Measurements from ENCODE around the gene KCTD14.
"Not testable (repeated sequence)": the region's sequence is repeated elsewhere in the genome, so short reads cannot be mapped to it uniquely, and the experiment has no call there.

KCTD14 gene, protein sequence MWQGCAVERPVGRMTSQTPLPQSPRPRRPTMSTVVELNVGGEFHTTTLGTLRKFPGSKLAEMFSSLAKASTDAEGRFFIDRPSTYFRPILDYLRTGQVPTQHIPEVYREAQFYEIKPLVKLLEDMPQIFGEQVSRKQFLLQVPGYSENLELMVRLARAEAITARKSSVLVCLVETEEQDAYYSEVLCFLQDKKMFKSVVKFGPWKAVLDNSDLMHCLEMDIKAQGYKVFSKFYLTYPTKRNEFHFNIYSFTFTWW

DNA sequence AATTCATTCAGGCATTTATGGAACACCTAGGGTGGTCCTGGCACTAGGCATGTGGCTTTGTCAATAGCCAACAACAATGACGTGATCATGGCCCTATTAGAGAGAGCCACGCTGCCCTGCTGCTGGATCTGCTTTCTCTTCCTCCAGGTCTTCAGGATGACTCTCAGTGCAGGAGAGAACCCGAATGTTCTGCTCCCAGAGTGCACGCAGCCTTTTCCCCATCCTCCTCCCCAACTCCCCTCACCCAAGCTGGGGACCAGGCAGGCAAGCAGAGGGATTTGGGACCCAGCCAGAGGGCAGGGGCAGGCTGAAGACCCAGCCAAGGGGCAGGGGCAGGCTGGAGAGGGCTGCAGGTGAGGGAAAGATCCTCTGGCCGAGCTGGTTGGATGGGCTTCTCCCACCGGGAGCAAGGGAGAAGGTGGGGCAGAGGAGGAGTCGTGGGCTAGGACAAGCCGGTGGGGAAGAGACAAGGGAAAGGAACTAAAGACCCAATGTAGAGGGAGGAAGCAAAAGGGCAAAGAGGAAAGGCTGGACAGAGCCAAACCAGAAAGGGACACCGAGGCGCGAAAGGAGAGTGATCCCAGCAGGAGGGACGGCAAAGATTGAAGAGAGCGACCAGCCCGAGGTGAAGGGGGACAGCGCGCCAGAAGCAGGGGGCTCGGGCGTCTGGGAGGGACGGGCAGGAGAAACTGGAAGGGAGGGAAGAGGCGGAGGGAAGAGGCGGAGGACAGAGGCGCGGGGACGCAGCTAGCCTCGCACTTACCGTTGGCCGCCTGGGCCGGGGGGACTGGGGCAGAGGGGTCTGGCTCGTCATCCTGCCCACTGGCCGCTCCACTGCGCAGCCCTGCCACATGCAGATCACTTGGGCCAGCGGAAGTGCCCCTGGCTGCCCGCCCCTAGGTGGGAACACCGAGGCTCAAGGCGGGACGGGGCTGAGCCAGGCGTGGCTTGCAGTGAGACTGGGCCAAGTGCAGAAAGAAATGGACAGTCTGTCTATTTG lies at the start of gene KCTD14:
Gene KCTD14, minus strand, starts transcription at position 880 of the 1,000 bp plus-strand sequence. Its CDS starts 27 bp downstream, at position 853.
- DNase-seq = peak; percentile 11

DNA sequence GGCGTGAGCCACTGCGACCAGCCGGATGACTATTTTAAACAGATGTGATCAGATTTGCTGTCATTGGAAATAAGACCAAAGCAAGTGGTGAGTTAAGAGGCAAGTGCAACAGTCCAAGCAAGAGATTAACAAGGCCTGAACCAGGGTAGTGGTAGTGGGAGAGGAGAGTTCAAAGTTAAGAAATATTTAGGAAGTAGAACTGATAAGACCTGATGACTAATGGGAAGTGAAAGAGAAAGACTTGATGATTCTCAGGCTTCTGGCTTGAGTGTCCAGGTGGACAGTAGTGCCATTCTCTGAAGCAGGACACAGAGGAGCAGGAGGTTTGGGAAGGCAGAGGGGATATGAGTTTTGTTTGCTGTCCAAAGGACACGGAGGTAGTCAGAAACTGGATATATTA lies 49.4 kb upstream of the KCTD14 start:
- no peak for DNase-seq

DNA sequence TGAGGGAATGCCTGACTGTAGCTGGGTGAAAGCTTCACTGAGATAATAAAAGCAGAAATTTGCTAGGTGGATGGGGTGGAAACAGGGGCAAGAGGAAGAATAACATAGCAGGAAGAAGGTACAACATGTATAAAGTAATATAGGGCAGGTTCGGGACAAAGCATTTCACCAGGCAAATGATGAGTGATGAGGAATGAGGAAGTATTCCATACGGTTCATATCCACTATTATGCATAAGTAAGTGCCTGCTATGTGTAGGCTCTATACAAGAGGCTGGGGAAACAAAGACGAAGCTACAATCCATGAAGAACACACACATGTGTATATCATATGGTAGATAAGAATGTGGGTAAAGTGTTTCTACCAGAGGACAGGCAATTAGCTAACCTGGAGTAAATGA lies 48.6 kb upstream of the KCTD14 start:
- DNase-seq = no peak

- DNase-seq = no peak
Measured at GRCh38 chr11:78070621-78071020, 47.5 kb upstream of the KCTD14 start.

DNA sequence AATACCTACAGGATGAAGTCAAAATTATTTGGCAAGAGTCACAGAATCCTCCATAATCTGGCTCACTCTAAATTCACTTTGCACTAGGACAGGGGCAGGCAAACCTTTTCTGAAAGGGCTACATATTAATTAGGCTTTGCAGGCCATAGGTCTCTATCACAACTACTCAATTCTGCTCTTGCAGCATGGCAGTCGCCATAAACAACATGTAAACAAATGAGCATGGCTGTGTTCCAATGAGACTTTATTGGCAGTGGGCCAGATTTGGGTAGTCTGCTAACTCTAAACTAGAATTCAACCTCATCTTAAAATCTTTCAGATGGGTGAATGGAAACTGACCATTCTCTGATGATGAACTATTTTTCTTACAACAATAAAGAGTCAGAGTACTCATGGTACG lies 46.4 kb upstream of the KCTD14 start:
- no peak for DNase-seq

DNA sequence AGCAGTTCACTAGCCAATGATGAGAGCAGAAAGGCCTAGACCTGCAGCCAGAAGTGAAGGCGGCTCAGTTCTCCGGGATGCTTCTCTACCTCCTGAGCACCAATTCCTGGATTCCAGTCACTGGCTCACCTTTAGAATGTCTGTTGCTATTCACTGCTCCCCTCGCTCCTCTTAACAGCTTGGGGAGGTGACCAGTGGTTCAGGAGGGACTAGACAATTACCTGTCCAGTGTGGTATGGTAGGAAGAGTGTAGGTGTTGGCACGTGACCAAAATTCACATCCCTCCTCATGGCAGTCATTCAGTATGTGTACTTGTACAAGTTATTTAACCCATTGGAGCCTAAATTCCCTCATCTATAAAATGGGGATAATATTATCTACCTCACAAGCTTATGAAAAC lies 44.6 kb upstream of the KCTD14 start:
- no peak for DNase-seq

GRCh38 chr11:78066471-78066870 lies 43.4 kb upstream of the KCTD14 start:
- no peak for DNase-seq

DNA sequence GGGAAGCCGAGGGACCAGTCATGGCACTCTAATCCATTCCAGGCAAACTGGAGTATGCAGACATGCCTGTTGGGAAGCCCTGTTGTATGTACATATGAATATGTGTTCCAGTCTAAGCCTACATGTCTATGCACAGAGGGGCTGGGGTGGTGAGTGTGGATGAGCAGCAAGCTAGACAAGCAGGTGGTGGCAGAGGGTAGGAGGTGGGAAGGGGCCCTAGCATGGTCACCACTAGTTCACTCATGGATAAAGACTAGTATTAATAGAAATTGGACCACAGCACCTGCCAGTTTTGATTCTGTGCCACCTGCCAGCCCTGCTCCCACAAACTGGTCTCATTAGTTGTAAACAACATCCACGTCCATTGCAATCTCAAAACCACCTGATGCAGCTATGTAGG lies 42.1 kb upstream of the KCTD14 start:
- no peak for DNase-seq

DNA sequence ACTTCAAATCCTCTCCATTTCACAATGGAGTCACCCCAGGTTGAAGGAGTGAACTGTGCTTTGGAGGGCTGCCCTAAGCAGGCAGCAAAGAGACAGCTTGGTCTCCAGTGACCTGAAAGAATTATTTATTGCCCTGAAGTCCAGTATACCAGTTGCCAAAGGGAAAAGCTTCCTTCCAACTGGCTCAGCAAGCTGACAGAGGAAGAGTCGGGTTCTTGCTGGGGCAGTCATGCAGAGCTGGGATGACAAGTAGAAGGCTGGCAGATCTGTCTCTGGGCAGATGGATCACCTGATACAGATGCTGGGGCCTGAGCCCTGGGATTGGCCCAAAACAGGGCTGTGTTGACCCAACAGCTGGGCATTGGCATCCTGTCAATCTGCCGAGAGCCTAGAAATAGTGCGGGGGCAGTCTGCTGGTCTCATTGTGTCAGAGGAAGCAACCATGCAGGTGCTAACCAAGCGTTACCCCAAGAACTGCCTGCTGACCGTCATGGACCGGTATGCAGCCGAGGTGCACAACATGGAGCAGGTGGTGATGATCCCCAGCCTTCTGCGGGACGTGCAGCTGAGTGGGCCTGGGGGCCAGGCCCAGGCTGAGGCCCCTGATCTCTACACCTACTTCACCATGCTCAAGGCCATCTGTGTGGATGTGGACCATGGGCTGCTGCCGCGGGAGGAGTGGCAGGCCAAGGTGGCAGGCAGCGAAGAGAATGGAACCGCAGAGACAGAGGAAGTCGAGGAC lies 40.5 kb upstream of the KCTD14 start, which contains the start of gene THRSP:
Gene THRSP, plus strand, starts transcription at position 422 of the 742 bp plus-strand sequence. Its CDS starts 21 bp downstream, at position 443.
- no peak for DNase-seq

DNA sequence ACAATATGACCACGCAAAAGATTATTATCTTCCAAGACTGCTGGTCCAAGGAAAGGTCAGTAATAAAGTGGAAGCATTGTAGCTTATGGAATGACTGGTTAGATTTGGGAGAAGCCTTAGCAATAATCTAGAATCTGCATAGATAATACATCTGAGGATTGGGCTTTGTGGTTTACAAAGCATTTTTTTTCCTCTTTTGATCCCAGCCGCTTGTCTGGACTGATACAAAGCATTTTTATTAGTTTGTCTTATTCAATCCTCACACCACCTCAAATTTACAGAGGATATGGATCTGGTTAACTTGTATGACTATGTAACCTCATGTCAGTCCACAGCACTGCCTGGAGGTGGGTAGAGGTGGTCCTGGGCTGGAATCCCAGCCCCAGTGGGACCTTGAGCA lies 39.6 kb upstream of the KCTD14 start:
- no peak for DNase-seq

- no peak for DNase-seq
Measured at GRCh38 chr11:78061921-78062311, 38.8 kb upstream of the KCTD14 start.

- no peak for DNase-seq
Measured at GRCh38 chr11:78061088-78061920, 38.2 kb upstream of the KCTD14 start.

DNA sequence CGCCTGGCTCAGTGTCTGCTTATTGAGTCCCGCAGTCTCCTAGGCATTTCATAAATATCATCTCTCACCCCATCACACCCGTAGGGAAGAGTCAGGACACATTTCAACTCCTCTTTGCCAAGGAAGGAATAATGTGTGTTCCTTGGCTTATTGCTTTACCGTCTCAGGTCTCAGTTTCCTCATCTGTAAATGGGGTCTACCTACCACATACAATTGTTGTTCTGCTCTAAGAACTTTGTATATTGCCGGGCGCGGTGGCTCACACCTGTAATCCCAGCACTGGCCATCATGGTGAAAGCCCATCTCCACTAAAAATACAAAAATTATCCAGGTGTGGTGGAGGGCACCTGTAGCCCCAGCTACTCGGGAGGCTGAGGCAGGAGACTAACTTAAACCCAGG lies 37.5 kb upstream of the KCTD14 start:
- no peak for DNase-seq

GRCh38 chr11:78059749-78060328 lies 36.8 kb upstream of the KCTD14 start:
- DNase-seq = not testable (repeated sequence)

DNA sequence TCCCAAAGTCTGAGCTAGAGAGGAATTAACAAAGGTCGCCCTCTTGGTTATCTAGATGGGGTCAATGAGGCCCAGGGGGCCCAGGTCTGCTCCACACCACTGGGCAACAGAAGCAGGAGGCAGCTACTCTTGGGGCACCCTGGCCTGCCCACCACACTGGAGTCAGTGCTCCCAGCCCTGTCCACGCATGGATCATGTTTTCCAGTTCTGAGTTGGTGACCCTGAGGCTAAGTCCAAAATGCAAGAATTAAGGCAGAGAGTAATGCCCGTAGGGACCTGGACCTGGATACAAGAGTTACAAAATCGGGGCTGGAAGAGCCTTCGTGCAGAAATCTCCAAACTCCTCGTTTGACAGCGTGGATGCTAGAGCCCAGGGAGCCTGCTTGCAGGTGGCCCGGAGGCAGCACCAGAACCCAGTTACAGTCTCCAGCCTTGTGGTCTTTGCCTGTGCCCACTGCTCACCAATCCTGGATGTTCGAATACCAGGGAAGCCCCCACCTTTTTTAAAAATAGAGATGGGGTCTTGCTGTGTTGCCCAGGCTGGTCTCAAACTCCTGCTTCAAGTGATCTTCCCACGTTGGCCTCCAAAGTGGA lies 34.5 kb upstream of the KCTD14 start:
- DNase-seq = no peak

DNA sequence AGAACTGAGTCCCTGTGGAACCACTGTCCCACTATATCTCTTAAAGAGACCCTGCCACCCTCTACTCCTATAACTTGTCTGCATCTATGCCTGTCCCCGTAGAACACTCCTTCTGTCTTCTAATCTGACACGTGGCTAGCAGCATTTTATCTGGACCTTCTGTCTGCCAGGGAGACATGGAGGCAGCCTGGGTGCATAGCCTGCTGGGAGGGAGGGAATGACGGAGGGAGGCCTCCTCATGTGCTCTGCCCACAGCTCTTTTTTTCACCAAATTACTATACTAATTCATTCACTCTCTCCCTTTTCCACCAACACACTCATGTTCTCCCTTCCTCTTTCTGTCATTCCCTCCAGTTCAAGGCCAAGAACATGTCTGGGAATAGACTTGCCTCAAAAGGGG lies 33.0 kb upstream of the KCTD14 start:
- DNase-seq = no peak

- no peak for DNase-seq
Measured at GRCh38 chr11:78054971-78055370, 31.9 kb upstream of the KCTD14 start.

DNA sequence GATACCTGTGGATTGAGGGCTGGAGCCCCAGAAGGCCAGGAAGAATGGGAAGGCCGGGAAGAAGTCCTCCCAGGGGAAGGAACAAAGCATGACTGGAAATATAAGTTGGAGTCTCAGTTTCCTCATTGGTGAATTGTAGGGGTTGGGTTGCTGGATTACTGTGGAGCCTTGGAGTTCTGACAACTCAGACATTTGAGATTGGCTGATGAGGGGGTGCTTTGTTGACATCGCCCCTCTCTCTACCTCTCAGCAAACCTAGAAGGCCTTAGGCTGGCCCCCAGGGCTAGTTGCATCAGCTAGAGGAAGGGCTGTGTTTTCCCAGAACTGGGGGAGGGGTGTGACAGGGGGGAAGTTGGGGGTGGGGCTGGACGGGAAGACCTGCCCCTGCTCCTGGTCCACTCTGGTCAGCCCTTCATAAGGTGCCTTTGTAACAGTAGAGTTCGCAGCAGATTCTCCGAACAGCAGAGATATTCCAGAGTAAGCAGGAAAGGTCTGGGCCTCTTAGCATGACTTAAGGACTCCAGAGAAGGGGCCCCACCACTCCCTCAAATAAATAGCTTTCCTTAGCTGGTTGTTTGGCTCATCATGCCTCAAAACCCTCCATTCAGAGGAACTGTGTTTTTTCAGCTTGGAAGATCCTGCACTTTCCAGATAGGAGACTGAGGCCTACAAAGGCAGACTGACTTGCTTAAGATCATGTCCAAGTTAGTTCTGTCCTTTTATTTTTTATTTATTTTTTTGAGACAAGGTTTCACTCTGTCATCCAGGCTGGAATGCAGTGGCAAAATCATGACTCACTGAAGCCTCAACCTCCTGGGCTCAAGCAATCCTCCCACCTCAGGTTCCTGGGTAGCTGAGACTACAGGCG lies 28.1 kb upstream of the KCTD14 start:
- peak; percentile 75 for DNase-seq

DNA sequence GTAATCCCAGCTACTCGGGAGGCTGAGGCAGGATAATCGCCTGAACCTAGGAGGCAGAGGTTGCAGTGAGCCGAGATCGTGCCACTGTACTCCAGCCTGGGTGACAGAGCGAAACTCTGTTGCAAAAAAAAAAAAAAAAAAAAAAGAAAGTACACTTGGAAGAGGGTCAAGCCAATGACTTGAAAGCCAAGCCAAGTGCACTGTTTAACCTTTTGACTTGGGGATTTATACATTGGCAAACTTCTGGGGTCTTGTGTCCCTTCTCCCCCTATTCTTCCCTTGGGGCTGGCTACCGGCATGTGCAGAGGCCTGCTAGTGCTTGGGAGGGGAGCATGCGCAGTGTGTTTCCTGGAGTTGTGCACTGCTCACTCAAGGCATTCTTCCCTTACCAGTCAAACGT lies 26.3 kb upstream of the KCTD14 start:
- no peak for DNase-seq

DNA sequence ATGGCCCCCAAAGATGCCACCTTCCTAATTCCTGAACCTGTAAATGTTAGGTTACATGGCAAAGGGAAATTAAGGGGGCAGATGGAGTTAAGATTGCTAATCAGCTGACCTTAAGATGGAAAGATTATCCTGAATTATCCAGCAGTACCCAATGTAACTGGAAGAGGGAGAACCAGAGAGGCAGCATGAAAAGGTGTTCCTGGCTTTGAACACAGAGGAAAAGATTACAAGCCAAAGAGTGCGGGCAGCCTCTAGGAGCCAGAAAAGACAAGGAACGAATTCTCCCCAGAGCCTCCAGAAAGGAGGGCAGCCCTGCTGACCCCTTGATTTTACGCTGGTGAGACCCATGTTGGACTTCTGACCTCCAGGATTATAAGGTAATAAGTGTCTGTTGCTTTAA lies 25.5 kb upstream of the KCTD14 start:
- DNase-seq = no peak

DNA sequence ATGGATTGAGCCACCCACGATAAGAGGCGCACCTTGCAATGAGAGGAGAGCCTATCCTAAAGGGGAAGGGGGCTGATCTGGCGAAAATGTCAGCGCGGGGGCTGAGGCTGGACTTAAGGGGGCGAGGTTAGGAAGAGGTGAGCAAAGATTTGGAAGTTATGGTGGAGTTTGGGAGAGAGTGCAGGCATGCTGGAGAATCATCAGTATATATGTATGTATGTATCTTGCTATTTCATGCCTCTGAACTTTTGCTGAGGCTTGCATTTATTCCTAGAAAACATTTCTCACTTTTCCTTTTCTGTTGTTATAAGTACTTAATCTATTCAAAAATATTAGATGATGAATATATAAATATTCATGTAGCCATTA lies 23.4 kb upstream of the KCTD14 start:
- DNase-seq = no peak

Data from fibroblast of upper back skin (primary cell).